HG02852 (cell line): ENCODE measurements around the gene CAMK2N1.

ENCODE experiments used
- ATAC-seq: cut with Tn5 transposase; IDR thresholded peaks from one replicate; pipeline ENCODE4 v1.9.1; 2021; ENCODE audit warnings: mild to moderate bottlenecking, moderate library complexity; ENCODE audit not compliant: unreplicated experiment

Gene CAMK2N1

GRCh38 chr1:20480243-20480944, 5.6 kb downstream of the CAMK2N1 start:
- no peak for ATAC-seq

GRCh38 chr1:20479840-20480239, 6.2 kb downstream of the CAMK2N1 start:
- ATAC-seq = no peak

GRCh38 chr1:20478057-20478635, 7.9 kb downstream of the CAMK2N1 start:
- no peak for ATAC-seq

GRCh38 chr1:20477348-20478056, 8.5 kb downstream of the CAMK2N1 start:
- ATAC-seq = no peak

- ATAC-seq = no peak
These were observed 9.6 kb downstream of the CAMK2N1 start for GRCh38 chr1:20476265-20477038.

GRCh38 chr1:20474996-20475395, 11.0 kb downstream of the CAMK2N1 start:
- no peak for ATAC-seq

GRCh38 chr1:20474333-20474975, 11.6 kb downstream of the CAMK2N1 start:
- ATAC-seq = no peak

- no peak for ATAC-seq
These were observed 12.1 kb downstream of the CAMK2N1 start for GRCh38 chr1:20473894-20474293.

GRCh38 chr1:20472860-20473711, 12.9 kb downstream of the CAMK2N1 start:
- no peak for ATAC-seq

- ATAC-seq = no peak
These were observed 13.9 kb downstream of the CAMK2N1 start for GRCh38 chr1:20472121-20472520.

GRCh38 chr1:20470194-20470593, 15.8 kb downstream of the CAMK2N1 start:
- ATAC-seq = no peak

GRCh38 chr1:20469406-20470076, 16.5 kb downstream of the CAMK2N1 start:
- ATAC-seq = no peak

- no peak for ATAC-seq
These were observed 19.7 kb downstream of the CAMK2N1 start for GRCh38 chr1:20466273-20466672.

GRCh38 chr1:20465187-20465586, 20.8 kb downstream of the CAMK2N1 start:
- ATAC-seq = no peak

- ATAC-seq = no peak
These were observed 22.5 kb downstream of the CAMK2N1 start for GRCh38 chr1:20463502-20463901.

GRCh38 chr1:20462397-20462796, 23.6 kb downstream of the CAMK2N1 start:
- ATAC-seq = no peak

- ATAC-seq = no peak
These were observed 27.3 kb downstream of the CAMK2N1 start for GRCh38 chr1:20458717-20459116.

GRCh38 chr1:20454004-20454403, 32.0 kb downstream of the CAMK2N1 start:
- ATAC-seq = no peak

GRCh38 chr1:20449735-20450311, 36.2 kb downstream of the CAMK2N1 start:
- ATAC-seq = no peak
